Rectal smooth muscle tissue (tissue), 1 donor: ENCODE data around the gene TSSK2.

Source experiments
- H3K27ac ChIP-seq: one replicate; pipeline ENCODE4 v1.7.0; 2013; ENCODE audit warnings: low read depth, low read length, inconsistent platforms
- H3K27me3 ChIP-seq: one replicate; pipeline ENCODE4 v1.7.0; 2013; ENCODE audit warnings: low read length; ENCODE audit not compliant: control insufficient read depth, insufficient read depth
- H3K36me3 ChIP-seq: one replicate; pipeline ENCODE4 v1.7.0; 2013; ENCODE audit warnings: low read length; ENCODE audit not compliant: control insufficient read depth, insufficient read depth
- H3K4me1 ChIP-seq: one replicate; pipeline ENCODE4 v1.7.0; 2013; ENCODE audit warnings: low read length; ENCODE audit not compliant: control insufficient read depth, insufficient read depth
- H3K4me3 ChIP-seq: one replicate; pipeline ENCODE4 v1.7.0; 2013; ENCODE audit warnings: low read length
- H3K9ac ChIP-seq: one replicate; pipeline ENCODE4 v1.7.0; 2013; ENCODE audit warnings: low read length

Gene TSSK2

DNA sequence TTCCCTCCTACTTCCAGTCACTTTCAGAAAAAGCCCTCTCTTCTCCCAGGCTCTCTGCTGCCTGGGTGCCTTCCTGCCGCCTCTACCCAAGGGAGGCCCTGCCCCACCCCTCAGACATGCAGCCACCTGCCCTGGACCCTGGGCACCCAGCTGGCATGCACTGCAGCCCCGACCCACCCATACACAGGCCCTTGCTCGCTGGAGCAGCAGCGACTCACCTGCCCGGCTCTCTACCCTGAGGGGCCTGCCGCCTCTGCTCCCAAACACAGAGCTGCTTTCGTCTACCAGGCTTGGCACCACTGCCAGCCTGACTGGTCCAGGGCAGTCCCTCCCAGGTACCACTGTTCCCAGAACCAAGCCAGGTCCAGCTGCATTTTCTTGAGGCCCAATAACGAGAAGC, 1.2 kb upstream of the TSSK2 start:
- Histone ChIP-seq H3K27ac (no peak overlapping the region), H3K27me3 (no peaks in the 10 kb centered on the region), H3K9ac (no peak overlapping the region), H3K36me3 (peaks cover 10% of the 10 kb centered on the region), H3K4me3 (no peak overlapping the region), H3K4me1 (no peaks in the 10 kb centered on the region)

DNA sequence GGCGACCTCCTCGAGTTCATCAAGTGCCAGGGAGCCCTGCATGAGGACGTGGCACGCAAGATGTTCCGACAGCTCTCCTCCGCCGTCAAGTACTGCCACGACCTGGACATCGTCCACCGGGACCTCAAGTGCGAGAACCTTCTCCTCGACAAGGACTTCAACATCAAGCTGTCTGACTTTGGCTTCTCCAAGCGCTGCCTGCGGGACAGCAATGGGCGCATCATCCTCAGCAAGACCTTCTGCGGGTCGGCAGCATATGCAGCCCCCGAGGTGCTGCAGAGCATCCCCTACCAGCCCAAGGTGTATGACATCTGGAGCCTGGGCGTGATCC, 542 bp downstream of the TSSK2 start:
- Histone ChIP-seq H3K4me1 (no peaks in the 10 kb centered on the region), H3K27ac (no peak overlapping the region), H3K4me3 (no peak overlapping the region), H3K36me3 (peaks cover 16% of the 10 kb centered on the region), H3K9ac (no peak overlapping the region), H3K27me3 (no peaks in the 10 kb centered on the region)

DNA sequence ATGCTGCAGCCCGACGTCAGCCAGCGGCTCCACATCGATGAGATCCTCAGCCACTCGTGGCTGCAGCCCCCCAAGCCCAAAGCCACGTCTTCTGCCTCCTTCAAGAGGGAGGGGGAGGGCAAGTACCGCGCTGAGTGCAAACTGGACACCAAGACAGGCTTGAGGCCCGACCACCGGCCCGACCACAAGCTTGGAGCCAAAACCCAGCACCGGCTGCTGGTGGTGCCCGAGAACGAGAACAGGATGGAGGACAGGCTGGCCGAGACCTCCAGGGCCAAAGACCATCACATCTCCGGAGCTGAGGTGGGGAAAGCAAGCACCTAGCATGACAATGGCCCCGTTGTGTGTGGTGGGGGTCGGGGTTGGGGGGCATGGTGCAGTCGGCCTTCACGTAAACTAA, 1.0 kb downstream of the TSSK2 start:
- Histone ChIP-seq H3K27me3 (no peaks in the 10 kb centered on the region), H3K9ac (no peak overlapping the region), H3K36me3 (peaks cover 19% of the 10 kb centered on the region), H3K27ac (no peak overlapping the region), H3K4me3 (no peak overlapping the region), H3K4me1 (no peaks in the 10 kb centered on the region)

DNA sequence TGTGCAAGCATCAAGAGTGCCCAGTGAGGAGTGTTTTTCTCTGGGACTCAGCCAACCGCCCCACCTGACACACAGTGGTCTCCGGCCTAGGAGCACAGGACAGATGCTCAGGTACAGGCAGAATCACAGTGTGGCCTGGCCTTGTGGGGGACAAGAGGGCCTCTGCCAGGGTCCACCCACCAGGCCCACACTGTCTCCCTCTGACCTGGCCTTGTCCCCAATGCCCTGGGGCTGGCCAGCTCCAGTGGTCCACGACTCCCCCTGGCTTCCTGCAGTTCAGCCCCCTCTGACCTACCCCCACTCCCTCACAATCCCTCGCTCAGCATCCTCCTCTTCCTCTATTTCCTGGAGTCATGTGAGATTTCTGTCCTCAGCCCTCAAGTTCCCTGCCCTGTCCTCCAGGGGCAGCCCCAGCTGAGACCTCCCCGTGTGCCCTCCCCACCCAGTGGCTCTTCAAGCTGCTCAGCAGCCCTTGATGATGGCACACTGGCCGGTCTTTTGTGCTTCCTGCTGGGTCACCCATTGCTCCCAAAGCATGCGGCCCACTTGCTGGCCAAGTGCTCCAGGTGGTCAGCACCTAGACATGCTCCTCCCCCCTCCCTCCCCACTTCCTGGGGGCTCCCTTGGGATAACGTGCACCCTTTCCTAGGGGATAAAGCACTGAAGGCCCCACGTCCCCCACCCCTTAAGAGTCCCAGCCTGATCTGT, 1.7 kb downstream of the TSSK2 start:
- H3K27me3 ChIP-seq, result no peaks in the 10 kb centered on the region
- no peaks in the 10 kb centered on the region for H3K4me1 ChIP-seq
- no peak overlapping the region for H3K4me3 ChIP-seq
- peaks cover 26% of the 10 kb centered on the region for H3K36me3 ChIP-seq
- no peak overlapping the region for H3K9ac ChIP-seq
- no peak overlapping the region for H3K27ac ChIP-seq

DNA sequence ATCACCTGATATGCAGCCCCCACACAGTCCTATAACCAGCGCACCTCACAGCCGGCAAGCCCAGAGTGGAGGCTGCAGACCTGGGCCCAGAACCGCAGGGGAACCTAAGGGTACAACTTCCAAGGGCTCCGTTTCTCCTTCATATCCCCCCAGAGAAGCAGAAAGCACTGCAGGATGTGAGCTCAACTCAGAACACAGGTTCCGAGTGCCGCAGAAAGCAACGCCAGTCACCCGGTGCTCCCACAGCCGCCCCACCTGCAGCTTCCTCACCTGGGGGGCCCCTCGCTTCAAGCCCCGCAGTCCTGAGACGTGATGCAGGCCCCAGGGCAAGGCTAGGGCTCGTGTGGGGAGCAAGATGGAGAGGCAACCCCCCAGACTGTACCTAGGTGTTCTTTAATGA, 2.5 kb downstream of the TSSK2 start:
- Histone ChIP-seq H3K27me3 (no peaks in the 10 kb centered on the region), H3K36me3 (peaks cover 30% of the 10 kb centered on the region)

DNA sequence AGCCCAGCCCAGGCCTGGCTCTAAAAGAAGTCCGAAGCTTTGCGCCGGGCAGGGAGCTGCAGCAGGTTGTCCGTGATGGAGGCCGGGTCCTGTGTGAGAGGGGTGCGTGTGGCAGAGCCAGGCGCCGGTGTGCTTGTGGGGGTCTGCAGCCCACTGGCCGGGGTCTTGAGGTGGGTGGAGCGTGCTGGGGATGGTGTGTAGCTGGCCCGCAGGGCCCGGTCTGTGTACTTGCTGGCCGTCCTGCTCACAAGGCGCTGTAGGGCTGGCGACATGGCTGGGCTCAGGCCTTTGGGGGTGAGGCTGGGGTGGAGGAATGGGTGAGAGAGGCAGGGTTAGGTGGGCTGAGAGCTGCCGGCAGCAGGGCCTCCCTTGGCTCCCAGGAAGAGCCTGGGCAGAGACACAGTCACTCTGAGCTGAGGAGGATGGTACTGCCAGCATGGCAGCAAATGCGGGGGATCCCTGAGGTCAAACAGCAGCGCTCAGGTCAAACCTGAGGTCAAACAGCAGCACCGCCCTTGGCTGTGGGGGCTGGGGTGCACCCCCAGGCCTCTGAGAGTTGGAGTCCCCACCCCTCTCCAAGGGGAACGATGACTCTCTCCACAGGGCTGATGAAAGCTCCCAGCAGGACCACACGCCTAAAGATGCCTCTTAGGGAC, 3.2 kb downstream of the TSSK2 start:
- Histone ChIP-seq H3K9ac (no peak overlapping the region), H3K4me3 (no peak overlapping the region), H3K4me1 (no peaks in the 10 kb centered on the region), H3K27ac (no peak overlapping the region), H3K36me3 (peaks cover 37% of the 10 kb centered on the region), H3K27me3 (no peaks in the 10 kb centered on the region)

More for the DNA sequence above, 2.5 kb downstream of the TSSK2 start:
- Histone ChIP-seq H3K4me1 (no peaks in the 10 kb centered on the region), H3K4me3 (no peak overlapping the region), H3K9ac (no peak overlapping the region), H3K27ac (no peak overlapping the region)

DNA sequence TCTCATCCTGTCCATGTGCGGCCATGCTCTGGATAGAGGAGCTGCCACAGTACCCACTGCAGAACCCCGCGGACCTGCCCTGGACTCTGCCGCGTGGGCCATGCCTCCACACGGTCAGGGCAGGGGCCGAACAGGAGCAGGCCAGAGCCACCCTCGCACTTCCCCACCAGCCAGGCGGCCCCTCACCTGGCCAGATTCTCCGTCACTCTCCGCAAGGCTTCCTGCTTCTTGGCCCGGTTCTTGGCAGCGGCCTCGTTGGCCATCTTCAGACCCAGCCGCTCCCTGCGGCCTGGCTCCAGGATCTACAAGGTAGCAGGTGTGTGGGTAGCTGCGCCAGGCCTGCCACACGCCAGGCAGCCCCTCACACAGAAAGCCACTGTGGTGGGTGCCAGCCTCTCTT, 3.8 kb downstream of the TSSK2 start:
- no peaks in the 10 kb centered on the region for H3K4me1 ChIP-seq
- no peak overlapping the region for H3K27ac ChIP-seq
- no peak overlapping the region for H3K4me3 ChIP-seq
- no peaks in the 10 kb centered on the region for H3K27me3 ChIP-seq
- H3K36me3 ChIP-seq, result peaks cover 43% of the 10 kb centered on the region
- no peak overlapping the region for H3K9ac ChIP-seq

DNA sequence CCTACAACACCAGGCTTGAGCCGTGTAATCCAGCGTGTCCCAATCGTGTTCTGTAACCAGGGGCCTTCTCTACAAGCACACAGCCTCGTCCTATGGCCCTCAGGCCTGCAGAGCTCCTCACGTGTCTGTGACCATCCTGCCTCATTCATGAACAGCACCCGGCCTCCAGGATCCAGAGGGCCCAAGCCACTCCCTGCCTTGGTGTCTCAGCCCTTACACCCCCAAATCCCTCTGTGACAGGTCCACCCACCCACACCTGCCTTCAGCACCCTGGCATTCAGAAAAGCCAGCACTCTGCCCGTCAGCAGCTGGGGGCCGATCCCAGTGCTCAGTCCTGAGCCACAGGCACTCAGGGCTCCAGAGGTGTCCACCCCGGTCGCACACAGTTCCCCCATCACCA, 5.8 kb downstream of the TSSK2 start:
- no peak overlapping the region for H3K4me3 ChIP-seq
- H3K36me3 ChIP-seq, result peaks cover 56% of the 10 kb centered on the region
- H3K27ac ChIP-seq, result no peak overlapping the region
- H3K4me1 ChIP-seq, result no peaks in the 10 kb centered on the region
- no peaks in the 10 kb centered on the region for H3K27me3 ChIP-seq
- H3K9ac ChIP-seq, result no peak overlapping the region

DNA sequence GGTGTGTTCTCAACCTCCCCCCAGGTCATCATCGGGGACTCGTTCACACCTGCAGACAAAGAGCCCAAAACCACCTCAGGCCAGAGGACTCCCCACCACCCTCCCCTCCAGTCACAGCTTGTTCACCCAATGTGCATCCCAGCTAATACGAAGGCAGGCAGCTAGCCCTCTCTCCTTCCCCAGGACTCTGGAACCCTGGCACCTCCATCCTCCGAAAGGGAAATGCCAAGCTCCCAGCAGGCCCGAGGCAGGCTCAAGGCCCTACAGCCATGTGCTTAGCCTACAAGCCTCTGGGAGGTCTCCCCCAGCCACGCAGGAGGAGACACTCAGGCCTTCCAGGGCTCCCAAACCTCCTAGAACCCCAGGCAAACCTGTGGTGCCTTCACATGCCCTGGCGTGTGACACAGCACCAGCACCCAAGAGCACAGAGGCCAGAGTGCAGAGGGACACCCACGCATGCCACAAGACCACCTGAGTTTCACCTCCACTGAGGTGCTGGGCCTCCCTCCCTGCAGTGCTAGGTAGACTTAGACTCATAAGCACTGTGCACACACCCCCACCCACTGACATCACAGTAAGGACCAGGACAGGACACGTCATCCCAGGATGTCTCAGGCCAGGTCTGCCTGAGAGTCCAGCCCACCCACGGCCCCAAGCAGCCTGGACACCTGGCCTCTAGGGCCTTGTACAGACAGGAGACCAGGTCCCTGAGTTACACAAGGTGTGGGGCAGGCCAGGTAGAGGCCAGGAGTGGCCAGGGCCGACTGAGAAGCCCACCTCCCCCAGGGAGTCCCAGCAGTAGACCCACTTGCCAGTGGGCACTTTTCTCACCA, 6.5 kb downstream of the TSSK2 start:
- Histone ChIP-seq H3K4me3 (no peak overlapping the region), H3K4me1 (no peaks in the 10 kb centered on the region), H3K27me3 (no peaks in the 10 kb centered on the region), H3K9ac (no peak overlapping the region), H3K36me3 (peaks cover 63% of the 10 kb centered on the region), H3K27ac (no peak overlapping the region)

DNA sequence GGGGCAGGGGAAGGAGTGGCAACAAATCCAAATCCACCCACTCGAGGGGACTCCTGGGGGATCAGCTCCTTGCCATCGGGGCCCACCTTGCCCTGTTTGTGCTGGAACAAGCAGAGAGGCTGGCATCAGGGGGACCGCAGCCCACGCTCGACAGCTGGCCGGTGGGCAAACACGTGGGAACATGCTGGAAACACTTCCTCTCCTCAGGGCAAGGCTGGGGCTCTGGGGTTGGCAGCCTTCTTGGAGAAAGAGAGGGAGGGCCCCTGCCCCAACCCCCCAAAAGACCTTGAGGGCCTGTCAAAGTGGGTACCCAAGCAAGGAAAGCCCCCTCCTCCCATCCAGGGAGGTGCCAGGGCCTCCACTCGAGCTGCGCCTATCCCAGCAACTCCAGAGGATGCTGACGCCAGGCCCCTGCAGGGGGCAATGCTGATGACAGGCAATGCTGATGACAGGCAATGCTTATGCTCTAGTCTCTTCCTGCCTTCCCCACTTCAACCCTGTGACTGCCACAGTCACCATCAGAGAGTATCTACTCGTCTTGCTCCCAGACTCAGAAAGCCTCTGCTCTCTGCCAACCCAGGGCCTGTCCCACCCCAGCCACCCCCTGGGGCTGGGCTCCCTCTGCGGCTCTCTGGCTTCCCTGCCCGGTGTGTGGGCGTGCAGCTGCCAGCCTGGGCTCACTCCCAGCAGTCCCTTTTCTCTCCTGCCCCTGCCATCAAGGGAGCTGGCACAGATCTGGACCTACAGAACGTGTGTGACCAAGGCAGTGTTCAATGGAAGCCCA, 7.3 kb downstream of the TSSK2 start:
- peaks cover 63% of the 10 kb centered on the region for H3K36me3 ChIP-seq
- H3K9ac ChIP-seq, result no peak overlapping the region
- H3K27ac ChIP-seq, result no peak overlapping the region
- no peak overlapping the region for H3K4me3 ChIP-seq
- H3K27me3 ChIP-seq, result no peaks in the 10 kb centered on the region
- no peaks in the 10 kb centered on the region for H3K4me1 ChIP-seq

DNA sequence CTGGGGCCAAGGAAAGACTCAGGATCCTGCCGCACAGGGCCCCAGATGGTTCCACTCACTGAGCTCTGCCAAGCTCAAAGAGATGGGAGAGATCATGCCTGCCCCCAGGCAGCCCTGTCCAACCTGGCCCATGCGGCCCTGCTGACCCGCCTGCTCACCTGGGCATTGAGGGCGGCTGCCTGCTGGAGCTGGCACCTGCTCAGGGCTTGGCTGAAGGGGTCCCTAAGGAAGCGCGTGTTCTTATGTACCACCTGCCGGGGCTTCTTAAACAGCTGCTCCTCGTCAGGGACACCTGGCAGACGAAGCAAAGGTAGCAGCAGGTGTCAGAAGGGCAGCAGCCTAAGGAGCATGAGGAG, 7.9 kb downstream of the TSSK2 start:
- Histone ChIP-seq H3K27me3 (no peaks in the 10 kb centered on the region), H3K9ac (no peak overlapping the region), H3K4me3 (no peak overlapping the region), H3K4me1 (no peaks in the 10 kb centered on the region), H3K27ac (no peak overlapping the region), H3K36me3 (peaks cover 60% of the 10 kb centered on the region)

DNA sequence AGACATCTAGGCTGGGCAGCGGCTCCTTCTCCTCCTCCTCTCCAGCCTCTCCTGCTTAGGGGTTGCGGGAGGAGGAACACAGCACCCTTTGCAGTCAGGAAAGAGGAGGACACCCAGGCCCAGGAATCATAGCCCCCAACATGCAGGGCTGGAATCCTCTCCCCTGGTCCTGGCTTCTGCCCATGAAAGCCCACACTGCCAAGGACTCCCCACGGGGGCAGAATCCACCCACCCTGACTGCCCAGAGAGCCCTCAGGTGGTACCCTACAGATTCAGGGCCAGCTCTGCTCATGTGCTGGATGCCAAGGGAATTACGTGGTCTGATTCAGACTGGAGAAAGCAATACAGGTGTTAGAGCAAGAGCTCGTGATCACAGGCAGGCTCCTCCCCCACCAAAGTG, 8.9 kb downstream of the TSSK2 start:
- Histone ChIP-seq H3K27me3 (no peaks in the 10 kb centered on the region), H3K4me3 (no peak overlapping the region), H3K36me3 (peaks cover 52% of the 10 kb centered on the region), H3K27ac (no peak overlapping the region), H3K9ac (no peak overlapping the region), H3K4me1 (no peaks in the 10 kb centered on the region)
